IMR-90 (cell line): ENCODE measurements around the gene IQCF6. TPM values are rescaled to one million over a fixed set of nuclear protein-coding genes. Genes with fewer than 3 reads are reported as not detected.

Experiments used
- ATAC-seq: fragments of 200-7000 bp; cut with Tn5 transposase; 2 replicates; pipeline ENCODE4 v1.9.1; 2020; ENCODE audit warnings: low read depth, mild to moderate bottlenecking, moderate library complexity
- BruUV-seq: library from RNA; stranded (reverse); fragments of 400-500 nt; replicated peaks from 2 replicates; lab custom pipeline; 2021; lab: Mats Ljungman, UMichigan
- CTCF ChIA-PET: fragments of 300-600 bp; formaldehyde crosslinking; extraction: SDS; loops from one replicate; lab custom pipeline; 2021; ENCODE audit warnings: antibody characterized with exemption; lab: Yijun Ruan, JAX
- POLR2A ChIA-PET: fragments of 300-600 bp; sonication (Branson Sonifier 250); formaldehyde crosslinking; loops from one replicate; lab custom pipeline; 2022; ENCODE audit warnings: antibody characterized with exemption; ENCODE audit not compliant: unreplicated experiment; lab: Charles Lee
- DNase-seq: peaks from one replicate; pipeline ENCODE4 v3.0.0; 2013
- H2AFZ ChIP-seq: replicated peaks from 2 replicates; pipeline ENCODE3; 2013; ENCODE audit warnings: low read length, mild to moderate bottlenecking; ENCODE audit not compliant: poor library complexity
- H2AK5ac ChIP-seq: 2 replicates; pipeline ENCODE4 v1.6.1; 2013; ENCODE audit warnings: low read depth, low read length, inconsistent platforms
- H2AK9ac ChIP-seq: replicated peaks from 2 replicates; pipeline ENCODE3; 2013; ENCODE audit warnings: mild to moderate bottlenecking, low read depth, low read length, moderate library complexity; ENCODE audit not compliant: poor library complexity
- H2BK120ac ChIP-seq: 2 replicates; pipeline ENCODE4 v1.6.1; 2013; ENCODE audit warnings: low read depth, low read length, inconsistent platforms
- H2BK15ac ChIP-seq: 3 replicates; pipeline ENCODE4 v1.6.1; 2013; ENCODE audit warnings: low read depth, low read length, inconsistent platforms
- H2BK20ac ChIP-seq: 2 replicates; pipeline ENCODE4 v1.6.1; 2013; ENCODE audit warnings: low read depth, mild to moderate bottlenecking, inconsistent platforms, low read length, moderate library complexity
- H2BK5ac ChIP-seq: 2 replicates; pipeline ENCODE4 v1.6.1; 2013; ENCODE audit warnings: mild to moderate bottlenecking, low read depth, low read length, inconsistent platforms; ENCODE audit not compliant: poor library complexity, severe bottlenecking
- H3K14ac ChIP-seq: replicated peaks from 2 replicates; pipeline ENCODE4 v1.6.1; 2013; ENCODE audit warnings: low read depth, low read length, inconsistent platforms
- H3K18ac ChIP-seq: 2 replicates; pipeline ENCODE4 v1.6.1; 2013; ENCODE audit warnings: low read depth, low read length, control low read depth
- H3K23ac ChIP-seq: 2 replicates; pipeline ENCODE4 v1.6.1; 2013; ENCODE audit warnings: low read depth, low read length, inconsistent platforms
- H3K27ac ChIP-seq: 2 replicates; pipeline ENCODE4 v1.5.1; 2013; ENCODE audit warnings: mild to moderate bottlenecking, control low read depth, low read length; ENCODE audit not compliant: insufficient read depth
- H3K27me3 ChIP-seq: 2 replicates; pipeline ENCODE4 v1.6.1; 2013; ENCODE audit warnings: low read length; ENCODE audit not compliant: control insufficient read depth, insufficient read depth
- H3K36me3 ChIP-seq: 2 replicates; pipeline ENCODE4 v1.6.1; 2013; ENCODE audit warnings: low read length, mixed read lengths; ENCODE audit not compliant: control insufficient read depth, insufficient read depth
- H3K4ac ChIP-seq: 2 replicates; pipeline ENCODE4 v1.6.1; 2013; ENCODE audit warnings: low read depth, low read length, inconsistent platforms
- H3K4me1 ChIP-seq: 2 replicates; pipeline ENCODE4 v1.6.1; 2013; ENCODE audit warnings: low read length, mixed read lengths; ENCODE audit not compliant: control insufficient read depth, insufficient read depth
- H3K4me2 ChIP-seq: 2 replicates; pipeline ENCODE4 v1.6.1; 2013; ENCODE audit warnings: low read depth, mild to moderate bottlenecking, control low read depth, low read length, moderate library complexity
- H3K4me3 ChIP-seq: 2 replicates; pipeline ENCODE4 v1.5.1; 2013; ENCODE audit warnings: low read depth, mild to moderate bottlenecking, control low read depth, low read length, moderate library complexity; ENCODE audit not compliant: insufficient read depth
- H3K56ac ChIP-seq: 2 replicates; pipeline ENCODE4 v1.6.1; 2013; ENCODE audit warnings: low read length, inconsistent platforms; ENCODE audit not compliant: insufficient read depth; ENCODE audit errors: extremely low read depth
- H3K79me1 ChIP-seq, 2 experiments: 2 replicates each; pipeline ENCODE4 v1.6.1; 2013; ENCODE audit warnings: low read length in 2 of 2, inconsistent platforms in 1 of 2, low read depth in 1 of 2
- H3K9ac ChIP-seq: 2 replicates; pipeline ENCODE4 v1.6.1; 2013; ENCODE audit warnings: low read depth, low read length, control low read depth
- H3K9me1 ChIP-seq: 2 replicates; pipeline ENCODE4 v1.6.1; 2013; ENCODE audit warnings: low read length, inconsistent platforms; ENCODE audit not compliant: insufficient read depth
- H3K9me3 ChIP-seq: 2 replicates; pipeline ENCODE4 v1.6.1; 2013; ENCODE audit warnings: low read length; ENCODE audit not compliant: control insufficient read depth, insufficient read depth
- H4K20me1 ChIP-seq: 2 replicates; pipeline ENCODE4 v1.6.1; 2013; ENCODE audit warnings: low read length, inconsistent platforms; ENCODE audit not compliant: insufficient read depth
- H4K5ac ChIP-seq: 2 replicates; pipeline ENCODE4 v1.6.1; 2013; ENCODE audit warnings: mild to moderate bottlenecking, low read depth, low read length, control low read depth
- H4K8ac ChIP-seq, 2 experiments: 2 replicates each; pipeline ENCODE4 v1.6.1; 2013; ENCODE audit warnings: low read depth in 2 of 2, low read length in 2 of 2, control low read depth in 1 of 2, inconsistent platforms in 1 of 2
- H4K91ac ChIP-seq: 2 replicates; pipeline ENCODE4 v1.6.1; 2013; ENCODE audit warnings: low read depth, low read length, inconsistent platforms; ENCODE audit not compliant: insufficient read depth
- BHLHE40 ChIP-seq: fragments of 150-350 bp; IDR thresholded peaks from 2 replicates; pipeline ENCODE4 v1.6.1; 2016; ENCODE audit warnings: mild to moderate bottlenecking, low read depth, low read length
- CEBPB ChIP-seq: IDR thresholded peaks from 2 replicates; pipeline ENCODE4 v1.6.1; 2012; ENCODE audit warnings: low read depth, low read length, improper control_type of control experiment
- CHD1 ChIP-seq: IDR thresholded peaks from 2 replicates; pipeline ENCODE4 v1.6.1; 2012; ENCODE audit warnings: low read depth, low read length, improper control_type of control experiment
- ELK1 ChIP-seq: fragments of 150-350 bp; IDR thresholded peaks from 2 replicates; pipeline ENCODE4 v1.6.1; 2016; ENCODE audit warnings: low read depth, mild to moderate bottlenecking, low read length, moderate library complexity, borderline replicate concordance
- FOS ChIP-seq: fragments of 150-350 bp; IDR thresholded peaks from 2 replicates; pipeline ENCODE4 v1.6.1; 2016; ENCODE audit warnings: low read depth, low read length
- MAFK ChIP-seq: IDR thresholded peaks from 2 replicates; pipeline ENCODE4 v1.6.1; 2012; ENCODE audit warnings: low read depth, low read length, improper control_type of control experiment
- MAZ ChIP-seq: IDR thresholded peaks from 2 replicates; pipeline ENCODE4 v1.6.1; 2012; ENCODE audit warnings: low read depth, mild to moderate bottlenecking, low read length, improper control_type of control experiment, moderate library complexity, borderline replicate concordance
- MXI1 ChIP-seq: IDR thresholded peaks from 2 replicates; pipeline ENCODE4 v1.6.1; 2012; ENCODE audit warnings: low read depth, mild to moderate bottlenecking, low read length, moderate library complexity, borderline replicate concordance
- NFE2L2 ChIP-seq: fragments of 150-350 bp; IDR thresholded peaks from 2 replicates; pipeline ENCODE4 v1.6.1; 2016; ENCODE audit warnings: low read depth, mild to moderate bottlenecking, low read length
- POLR2A ChIP-seq: IDR thresholded peaks from 2 replicates; pipeline ENCODE4 v1.6.1; 2012; ENCODE audit warnings: mild to moderate bottlenecking, low read depth, low read length
- RAD21 ChIP-seq: IDR thresholded peaks from 2 replicates; pipeline ENCODE4 v1.6.1; 2012; ENCODE audit warnings: low read length, improper control_type of control experiment
- RCOR1 ChIP-seq: IDR thresholded peaks from 2 replicates; pipeline ENCODE4 v1.6.1; 2012; ENCODE audit warnings: mild to moderate bottlenecking, low read length, improper control_type of control experiment; ENCODE audit not compliant: insufficient replicate concordance
- RFX5 ChIP-seq: IDR thresholded peaks from 2 replicates; pipeline ENCODE4 v1.8.0; 2012; ENCODE audit warnings: low read depth, mild to moderate bottlenecking, low read length, moderate library complexity
- SMC3 ChIP-seq: fragments of 150-350 bp; IDR thresholded peaks from 2 replicates; pipeline ENCODE4 v1.6.1; 2016; ENCODE audit warnings: low read depth, mild to moderate bottlenecking, antibody characterized with exemption, low read length, moderate library complexity
- USF2 ChIP-seq: fragments of 150-350 bp; IDR thresholded peaks from 2 replicates; pipeline ENCODE4 v1.6.1; 2017; ENCODE audit warnings: mild to moderate bottlenecking, antibody characterized with exemption, low read length, low read depth
- dilution Hi-C: fragments of 300-500 bp; cut with HindIII; formaldehyde crosslinking; loops from one replicate; pipeline ENCODE4 v1.14.3; 2018; ENCODE audit warnings: low sequenced_read_pairs; ENCODE audit not compliant: unreplicated experiment
- in situ Hi-C: fragments of 300-500 bp; cut with MboI; formaldehyde crosslinking; loops from 3 replicates; pipeline ENCODE4 v1.14.3; 2019; ENCODE audit warnings: low sequenced_read_pairs, inconsistent platforms, mixed read lengths
- intact Hi-C: fragments of 100-400 bp; cut with micrococcal nuclease; formaldehyde crosslinking; loops from 2 replicates; pipeline ENCODE4 v1.10.0; 2022
- polyA plus RNA-seq, 3 experiments: library from polyadenylated mRNA; depleted of rRNA; stranded (reverse); fragments of >200 nt; gene quantifications; 2 replicates each; pipeline ENCODE4 v1.2.3, GENCODE V29; 2012; ENCODE audit warnings: low replicate concordance in 1 of 3
- total RNA-seq: library from RNA; depleted of rRNA; stranded (reverse); fragments of >200 nt; gene quantifications from 2 replicates; pipeline ENCODE4 v1.2.3, GENCODE V29; 2012
- TF ChIP-seq, protein P1 (sequence below): conservative IDR thresholded peaks from 2 replicates; pipeline ENCODE4 v1.5.1; 2012; ENCODE audit warnings: mild to moderate bottlenecking, low read depth, low read length, improper control_type of control experiment

IQCF6 gene
- total and polyA plus RNA-seq, 2 of the 4 experiments (the other 2 are of a cell fraction) = not detected

DNA sequence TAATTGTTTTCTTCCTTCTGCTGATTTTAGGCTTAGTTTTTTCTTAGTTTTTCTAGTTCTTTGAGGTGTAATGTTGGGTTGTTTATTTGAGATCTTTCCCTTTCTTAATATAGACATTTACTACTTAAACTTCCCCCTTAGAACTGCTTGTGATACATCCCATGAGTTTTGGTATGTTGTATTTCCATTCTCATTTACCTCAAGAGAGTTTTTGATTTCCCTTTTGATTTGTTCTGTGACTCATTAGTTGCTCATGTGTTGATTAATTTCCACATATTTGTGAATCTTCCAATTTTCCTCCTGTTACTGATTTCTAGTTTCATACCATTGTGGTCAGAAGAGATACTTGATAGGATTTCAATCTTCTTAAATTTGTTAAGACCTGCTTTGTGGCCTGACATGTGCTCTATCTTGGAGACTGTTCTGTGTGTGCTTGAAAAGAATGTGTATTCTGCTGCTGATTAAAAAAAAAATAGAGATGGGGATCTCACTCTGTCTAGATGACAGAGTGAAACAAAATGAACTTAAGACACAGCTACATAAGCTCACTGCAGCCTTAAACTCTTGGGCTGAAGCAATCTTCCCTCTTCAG is 49.9 kb downstream of the IQCF6 start:
- BruUV-seq = no TSS peak
- Histone ChIP-seq H4K8ac (no peak overlapping the region), H2AK9ac (no peak overlapping the region), H3K9me1 (no peaks in the 10 kb centered on the region), H3K14ac (no peak overlapping the region), H2BK20ac (no peak overlapping the region), H3K23ac (no peak overlapping the region), H3K27me3 (no peaks in the 10 kb centered on the region), H4K5ac (no peak overlapping the region), H3K56ac (no peak overlapping the region), H2AK5ac (no peak overlapping the region), H3K4me2 (no peak overlapping the region), H3K9me3 (no peaks in the 10 kb centered on the region), H3K79me1 (no peaks in the 10 kb centered on the region), H3K4me1 (no peaks in the 10 kb centered on the region), H2BK15ac (no peak overlapping the region), H3K4me3 (no peak overlapping the region), H4K91ac (no peak overlapping the region), H3K4ac (no peak overlapping the region), H3K36me3 (no peaks in the 10 kb centered on the region), H3K27ac (no peak overlapping the region), H3K9ac (no peak overlapping the region), H2AFZ (no peak overlapping the region), H4K20me1 (no peaks in the 10 kb centered on the region), H2BK120ac (no peak overlapping the region), H3K18ac (no peak overlapping the region), H2BK5ac (no peak overlapping the region)
- ATAC-seq (no peak), DNase-seq (no peak)
- intact Hi-C loops = no loop called here
- dilution Hi-C loops = no loop called here
- in situ Hi-C loops = no loop called here
- ChIA-PET CTCF (interaction anchor here (1.4 kb wide), 1 partner anchor 10 kb away, joined by 7 read pairs; no protein-coding TSS in a partner anchor), POLR2A (no interaction called here)
- no peak for TF ChIP-seq CEBPB
- no peak for TF ChIP-seq SMC3
- no peak for TF ChIP-seq MAFK
- TF ChIP-seq RAD21 = no peak
- TF ChIP-seq USF2 = no peak
- TF ChIP-seq MAZ = no peak
- TF ChIP-seq RCOR1 = no peak
- TF ChIP-seq, protein P1, sequence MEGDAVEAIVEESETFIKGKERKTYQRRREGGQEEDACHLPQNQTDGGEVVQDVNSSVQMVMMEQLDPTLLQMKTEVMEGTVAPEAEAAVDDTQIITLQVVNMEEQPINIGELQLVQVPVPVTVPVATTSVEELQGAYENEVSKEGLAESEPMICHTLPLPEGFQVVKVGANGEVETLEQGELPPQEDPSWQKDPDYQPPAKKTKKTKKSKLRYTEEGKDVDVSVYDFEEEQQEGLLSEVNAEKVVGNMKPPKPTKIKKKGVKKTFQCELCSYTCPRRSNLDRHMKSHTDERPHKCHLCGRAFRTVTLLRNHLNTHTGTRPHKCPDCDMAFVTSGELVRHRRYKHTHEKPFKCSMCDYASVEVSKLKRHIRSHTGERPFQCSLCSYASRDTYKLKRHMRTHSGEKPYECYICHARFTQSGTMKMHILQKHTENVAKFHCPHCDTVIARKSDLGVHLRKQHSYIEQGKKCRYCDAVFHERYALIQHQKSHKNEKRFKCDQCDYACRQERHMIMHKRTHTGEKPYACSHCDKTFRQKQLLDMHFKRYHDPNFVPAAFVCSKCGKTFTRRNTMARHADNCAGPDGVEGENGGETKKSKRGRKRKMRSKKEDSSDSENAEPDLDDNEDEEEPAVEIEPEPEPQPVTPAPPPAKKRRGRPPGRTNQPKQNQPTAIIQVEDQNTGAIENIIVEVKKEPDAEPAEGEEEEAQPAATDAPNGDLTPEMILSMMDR = no peak
- no peak for TF ChIP-seq RFX5
- no peak for TF ChIP-seq CHD1
- TF ChIP-seq FOS = no peak
- no peak for TF ChIP-seq ELK1
- TF ChIP-seq BHLHE40 = no peak
- TF ChIP-seq MXI1 = no peak
- no peak for TF ChIP-seq POLR2A
- no peak for TF ChIP-seq NFE2L2
